GM18907 (cell line): ENCODE data around the gene TSPOAP1.
"Not testable (repeated sequence)": the region's sequence is repeated elsewhere in the genome, so short reads cannot be mapped to it uniquely, and the experiment has no call there.

Experiments
- ATAC-seq: cut with Tn5 transposase; IDR thresholded peaks from one replicate; pipeline ENCODE4 v1.9.1; 2021; ENCODE audit warnings: mild to moderate bottlenecking, moderate library complexity; ENCODE audit not compliant: unreplicated experiment

TSPOAP1 gene

DNA sequence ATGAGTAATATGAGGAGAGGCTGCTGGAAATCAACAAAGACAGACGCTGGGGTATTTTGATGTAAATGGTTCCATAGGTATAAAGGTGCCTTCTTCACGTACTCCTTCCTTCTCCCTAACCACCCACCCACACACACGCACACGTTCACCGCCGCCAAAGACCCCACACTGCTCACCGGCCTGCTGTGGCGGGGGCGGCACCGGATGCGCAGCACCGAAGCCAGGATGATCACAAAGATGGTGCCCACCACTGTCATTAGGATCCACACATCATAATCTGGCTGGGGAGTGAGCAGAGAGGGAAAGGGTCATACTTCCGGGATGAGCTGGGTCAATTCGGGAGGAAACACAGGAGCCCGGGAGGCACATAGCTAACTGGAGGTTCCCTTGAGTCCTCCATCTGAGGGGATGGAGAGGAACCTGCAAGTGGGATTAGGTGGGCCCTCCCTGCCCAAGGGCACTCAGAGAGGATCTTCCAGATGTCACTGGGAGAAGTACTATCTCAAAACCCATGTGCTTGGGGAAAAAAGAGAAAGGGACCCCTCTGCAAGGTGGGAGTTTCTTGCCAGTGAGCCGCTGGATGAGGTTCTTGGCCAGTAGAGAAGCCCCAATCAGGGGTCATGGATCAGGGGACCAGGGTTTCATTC, 33.9 kb upstream of the TSPOAP1 start:
- ATAC-seq, result no peak

DNA sequence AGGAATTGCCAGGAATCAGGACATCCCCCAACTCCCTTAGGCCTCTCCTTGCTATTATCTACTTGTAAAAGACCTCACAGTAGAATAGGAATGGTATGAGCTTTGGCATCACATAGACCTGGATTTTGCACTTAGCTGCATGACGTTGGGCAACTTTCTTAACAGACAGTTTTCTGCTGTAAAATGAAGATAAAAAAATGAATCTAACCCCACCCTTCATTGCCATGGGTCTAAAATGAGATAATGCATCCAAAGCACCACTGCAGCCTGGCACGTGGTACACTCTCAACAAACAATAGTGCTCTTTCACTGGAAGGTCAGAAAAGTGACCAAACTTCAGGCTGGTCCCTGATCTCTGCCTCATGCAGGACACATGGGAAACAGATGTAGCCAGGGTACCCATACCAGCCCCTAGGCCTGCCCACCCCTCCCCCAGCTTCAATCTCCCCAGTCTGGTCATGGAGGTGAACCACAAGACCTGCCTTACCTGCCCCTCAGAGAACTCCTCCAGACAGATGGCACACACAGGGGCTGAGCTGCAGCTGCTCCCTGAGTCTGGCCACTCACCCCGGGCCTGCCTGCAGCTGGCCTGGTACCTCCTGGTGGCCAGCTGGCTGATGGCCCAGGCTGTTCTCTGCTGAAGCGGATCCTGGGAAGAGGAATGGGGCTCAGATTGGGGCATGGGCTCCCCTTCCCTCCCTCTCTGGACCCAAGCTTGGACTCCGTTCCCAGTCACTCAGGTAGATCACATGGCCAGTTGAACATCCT, 31.9 kb upstream of the TSPOAP1 start:
- ATAC-seq, result no peak

- no peak for ATAC-seq
Observed at GRCh38 chr17:58358408-58359172, 30.0 kb upstream of the TSPOAP1 start.

GRCh38 chr17:58357312-58358297, 29.0 kb upstream of the TSPOAP1 start:
- no peak for ATAC-seq

DNA sequence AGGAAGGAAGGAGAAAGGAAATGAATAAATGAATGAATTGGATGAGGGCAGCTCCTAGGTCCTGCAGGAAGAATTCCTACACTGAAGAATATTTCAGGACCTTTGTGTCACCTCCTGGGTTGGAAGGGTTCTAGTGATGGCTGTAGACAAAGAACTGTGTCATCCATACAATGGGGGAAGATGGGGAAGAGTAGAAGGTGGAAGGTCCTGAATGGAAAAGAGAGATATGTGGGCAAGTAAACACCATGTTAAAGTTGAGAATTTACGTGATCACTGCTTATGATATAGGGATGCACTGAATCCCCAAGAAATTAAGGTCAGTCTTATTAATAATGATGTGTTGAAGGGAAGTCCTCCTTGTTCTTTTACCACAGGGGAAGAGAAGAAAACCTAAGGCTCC, 27.6 kb upstream of the TSPOAP1 start:
- ATAC-seq, result no peak

- ATAC-seq, result no peak
Observed at GRCh38 chr17:58354541-58355216, 26.1 kb upstream of the TSPOAP1 start.

GRCh38 chr17:58353389-58353825, 24.8 kb upstream of the TSPOAP1 start:
- ATAC-seq, result no peak

GRCh38 chr17:58352596-58353388, 24.2 kb upstream of the TSPOAP1 start:
- no peak for ATAC-seq

- ATAC-seq, result peak; percentile 85
Observed at GRCh38 chr17:58351831-58352595, 23.4 kb upstream of the TSPOAP1 start, which contains the start of gene SUPT4H1. SUPT4H1 (minus strand) TSS chr17:58352201; CDS start chr17:58352135, 66 bp downstream.

GRCh38 chr17:58351182-58351581, 22.6 kb upstream of the TSPOAP1 start:
- no peak for ATAC-seq

- ATAC-seq, result no peak
Observed at GRCh38 chr17:58348038-58348437, 19.4 kb upstream of the TSPOAP1 start.

- ATAC-seq, result no peak
Observed at GRCh38 chr17:58345500-58345899, 16.9 kb upstream of the TSPOAP1 start.

DNA sequence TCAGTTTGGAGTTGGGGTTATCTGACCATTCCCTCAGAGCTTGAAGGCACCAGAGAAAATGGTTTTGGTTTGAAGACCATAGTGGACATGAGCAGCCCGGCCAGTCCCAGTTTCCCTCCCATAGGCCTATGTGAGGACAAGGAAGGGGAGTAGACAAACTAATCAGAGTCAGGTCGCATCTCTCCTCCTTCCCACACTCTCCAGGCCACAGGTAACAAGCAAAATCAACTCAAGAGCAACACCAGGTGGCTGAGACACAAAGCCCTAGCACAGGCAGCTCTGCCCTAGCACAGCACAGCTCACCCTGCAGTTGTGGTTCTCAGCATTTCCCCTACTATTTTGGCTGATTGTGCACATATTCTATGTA, 16.2 kb upstream of the TSPOAP1 start:
- peak; percentile 46 for ATAC-seq

- peak; percentile 86 for ATAC-seq
Observed at GRCh38 chr17:58344047-58344790, 15.6 kb upstream of the TSPOAP1 start.

DNA sequence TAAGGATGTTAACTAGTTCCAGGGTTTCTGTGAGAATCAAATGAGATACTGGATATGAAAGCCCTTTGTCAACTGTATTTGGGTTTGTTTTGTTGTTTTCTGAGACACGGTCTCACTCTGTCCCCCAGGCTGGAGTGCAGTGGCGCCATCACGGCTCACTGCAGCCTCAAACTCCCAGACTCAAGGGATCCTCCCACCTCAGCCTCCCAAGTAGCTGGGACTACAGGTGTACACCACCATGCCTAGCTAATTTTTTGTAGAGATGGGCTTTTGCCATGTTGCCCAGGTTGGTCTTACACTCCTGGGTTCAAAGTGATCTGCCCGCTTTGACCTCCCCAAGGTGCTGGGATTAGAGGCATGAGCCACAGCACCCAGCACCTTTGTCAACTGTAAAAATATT, 14.5 kb upstream of the TSPOAP1 start:
- ATAC-seq, result no peak

DNA sequence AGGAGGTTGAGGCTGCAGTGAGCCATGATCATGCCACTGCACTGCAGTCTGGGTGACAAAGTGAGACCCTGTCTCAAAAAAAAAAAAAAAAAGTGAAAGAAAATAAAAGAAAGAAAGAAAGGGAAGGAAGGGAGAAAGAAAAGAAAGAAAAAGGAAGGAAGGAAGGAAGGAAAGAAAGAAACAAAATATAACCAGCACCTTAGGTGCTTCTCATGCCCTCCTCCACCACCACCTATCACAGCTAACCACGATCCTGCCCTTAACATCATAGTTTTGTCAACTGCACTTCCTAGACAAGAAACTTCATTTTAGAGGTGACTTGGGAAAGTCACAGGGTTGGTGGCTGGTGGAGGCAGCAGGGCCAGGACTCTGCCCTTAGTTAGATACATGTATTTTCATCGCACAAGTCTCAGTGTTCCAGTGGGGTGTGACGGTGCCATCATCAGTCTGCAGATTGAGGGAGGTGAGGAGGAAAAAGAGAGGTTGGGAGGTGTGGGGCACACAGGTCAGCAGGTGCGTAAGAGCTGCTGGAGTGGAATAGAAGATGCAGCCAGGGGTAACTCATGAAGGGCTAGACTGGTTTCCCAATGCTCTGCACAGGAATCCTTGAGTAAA, 13.4 kb upstream of the TSPOAP1 start:
- ATAC-seq, result no peak

DNA sequence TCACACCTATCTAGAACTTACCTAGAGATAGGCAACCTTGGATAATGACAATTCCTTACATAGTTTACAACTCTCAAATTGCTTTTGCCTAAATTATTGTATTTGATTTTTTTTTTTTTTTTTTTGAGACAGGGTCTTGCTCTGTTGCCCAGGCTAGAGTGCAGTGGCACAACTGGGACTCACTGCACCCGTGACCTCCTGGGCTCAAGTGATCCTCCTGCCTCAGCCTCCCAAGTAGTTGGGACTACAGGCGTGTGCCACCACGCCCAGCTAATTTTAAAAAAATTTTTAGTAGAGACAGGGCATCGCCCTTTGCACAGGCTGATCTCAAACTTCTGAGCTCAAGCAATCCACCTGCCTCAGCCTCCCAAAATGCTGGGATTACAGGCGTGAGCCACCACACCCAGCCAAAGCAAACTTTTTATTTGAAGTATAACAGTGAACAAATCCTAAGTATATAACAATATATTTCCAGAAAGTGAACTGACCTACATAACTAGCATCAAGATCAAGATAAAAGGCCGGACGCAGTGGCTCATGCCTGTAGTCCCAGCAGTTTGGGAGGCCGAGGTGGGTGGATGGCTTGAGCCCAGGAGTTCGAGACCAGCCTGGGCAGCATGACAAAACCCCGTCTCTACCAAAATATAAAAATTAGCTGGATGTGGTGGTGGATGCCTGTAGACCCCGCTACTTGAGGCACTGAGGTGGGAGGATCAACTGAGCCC, 12.7 kb upstream of the TSPOAP1 start:
- not testable (repeated sequence) for ATAC-seq
